Sigmoid colon (tissue), 7 donors: Measurements from ENCODE around the gene ARSI. TPM values are rescaled to one million over a fixed set of nuclear protein-coding genes. Genes with fewer than 3 reads are reported as not detected.

Source experiments
- DNase-seq: peaks from one replicate; pipeline ENCODE4 v3.0.0-alpha.2; 2019
- H3K27ac ChIP-seq, 4 donors: fragments of 200-600 bp; sonication (generic); one replicate each; pipeline ENCODE4 v1.5.1; 2016 to 2019; ENCODE audit warnings: mild to moderate bottlenecking in 1 of 4
- H3K27me3 ChIP-seq, 3 donors: fragments of 200-600 bp; sonication (generic); one replicate each; pipeline ENCODE4 v1.5.1; 2019; ENCODE audit warnings: mild to moderate bottlenecking in 1 of 3
- H3K36me3 ChIP-seq, 4 donors: fragments of 200-600 bp; sonication (generic); one replicate each; pipeline ENCODE4 v1.5.1; 2016 to 2019
- H3K4me1 ChIP-seq, 4 donors: fragments of 200-600 bp; sonication (generic); one replicate each; pipeline ENCODE4 v1.5.1; 2017 to 2019
- H3K4me3 ChIP-seq, 4 donors: fragments of 200-600 bp; sonication (generic); one replicate each; pipeline ENCODE4 v1.5.1; 2017 to 2019; ENCODE audit warnings: mild to moderate bottlenecking in 2 of 4, moderate library complexity in 1 of 4
- H3K9me3 ChIP-seq, 4 donors: fragments of 200-600 bp in 3 of 4; sonication (generic) in 3 of 4; one replicate each; pipeline versions ENCODE4 v1.5.1 to v1.6.1; 2013 to 2019
- CTCF ChIP-seq, 4 experiments: fragments of 450-650 bp in 3 of 4; fragments of 200-600 bp in 1 of 4; IDR thresholded peaks; one replicate each; pipeline ENCODE4 v1.5.1; 2016 to 2019; ENCODE audit warnings: antibody characterized with exemption in 4 of 4, mild to moderate bottlenecking in 3 of 4, moderate library complexity in 2 of 4
- EP300 ChIP-seq, 4 donors: sonication (generic); formaldehyde crosslinking; IDR thresholded peaks; one replicate each; pipeline ENCODE4 v1.6.1; 2017; ENCODE audit warnings: antibody characterized with exemption in 4 of 4
- POLR2A ChIP-seq, 2 donors: fragments of 450-650 bp; IDR thresholded peaks; one replicate each; pipeline ENCODE4 v1.6.1; 2016; ENCODE audit warnings: antibody characterized with exemption in 2 of 2, mild to moderate bottlenecking in 2 of 2, moderate library complexity in 2 of 2
- POLR2AphosphoS5 ChIP-seq, 4 donors: sonication (generic); formaldehyde crosslinking; IDR thresholded peaks; one replicate each; pipeline ENCODE4 v1.6.1; 2017; ENCODE audit warnings: antibody characterized with exemption in 4 of 4
- WGBS, 2 donors: extraction: QIAGEN DNeasy Blood & Tissue Kit; methylation state at CpG; one replicate each; pipeline ENCODE4 v1.1.7; 2013; 5-methylcytosine and 5-hydroxymethylcytosine counted together
- intact Hi-C: fragments of 100-400 bp; cut with DNase I; formaldehyde crosslinking; loops from one replicate; pipeline ENCODE4 v1.15.1; 2023
- polyA plus RNA-seq, 3 donors: library from polyadenylated mRNA; stranded (reverse); fragments of 200-250 nt; gene quantifications; one replicate each; pipeline ENCODE4 v1.2.3, GENCODE V29; 2013
- total RNA-seq, 4 donors: library from RNA; depleted of rRNA; stranded (reverse); fragments of >200 nt; gene quantifications; one replicate each; pipeline ENCODE4 v1.1.0, GENCODE V29; 2016
- donor health status: healthy with polysubstance abuse.
- donor health status: Bipolar disorder and iron deficiency.
- donor health status: healthy.

Gene ARSI
- total and polyA plus RNA-seq, 7 donors: 0.63 to 3.3 (median 1.5) TPM; not detected in 2

DNA sequence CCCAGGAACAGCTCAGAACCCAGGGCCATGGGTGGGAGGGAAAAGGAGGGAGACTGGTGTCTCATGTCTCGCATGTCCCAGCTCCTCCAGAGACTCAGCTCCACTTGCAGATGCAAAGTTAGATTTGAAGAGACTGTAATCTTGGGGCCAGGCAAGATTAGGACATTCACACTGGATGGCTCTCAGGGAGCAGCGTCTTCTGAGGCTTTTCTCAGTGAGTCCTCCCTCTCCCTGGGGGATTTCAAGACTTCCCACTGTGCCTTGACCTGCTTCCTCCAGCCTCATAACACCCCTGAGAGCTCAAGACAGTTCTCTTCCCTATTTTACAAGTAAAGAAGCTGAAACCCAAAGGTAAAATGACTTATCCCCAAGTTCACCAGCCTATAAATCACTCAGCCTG, 44.3 kb upstream of the ARSI start:
- Histone ChIP-seq H3K27me3 (no peaks in the 10 kb centered on the region), H3K4me1 (no peaks in the 10 kb centered on the region), H3K27ac (no peak overlapping the region), H3K9me3 (no peaks in the 10 kb centered on the region), H3K4me3 (no peak overlapping the region), H3K36me3 (no peaks in the 10 kb centered on the region)
- WGBS, 2 donors: 76 to 91% methylated on average over 2 of the region's 2 CpGs
- no peak for DNase-seq
- TF ChIP-seq POLR2AphosphoS5 (IDR thresholded peaks at IDR 0.05) (no peak), EP300 (IDR thresholded peaks at IDR 0.05) (no peak), CTCF (IDR thresholded peaks at IDR 0.05) (no peak), POLR2A (IDR thresholded peaks at IDR 0.05) (no peak)
- intact Hi-C loops: no loop called here

DNA sequence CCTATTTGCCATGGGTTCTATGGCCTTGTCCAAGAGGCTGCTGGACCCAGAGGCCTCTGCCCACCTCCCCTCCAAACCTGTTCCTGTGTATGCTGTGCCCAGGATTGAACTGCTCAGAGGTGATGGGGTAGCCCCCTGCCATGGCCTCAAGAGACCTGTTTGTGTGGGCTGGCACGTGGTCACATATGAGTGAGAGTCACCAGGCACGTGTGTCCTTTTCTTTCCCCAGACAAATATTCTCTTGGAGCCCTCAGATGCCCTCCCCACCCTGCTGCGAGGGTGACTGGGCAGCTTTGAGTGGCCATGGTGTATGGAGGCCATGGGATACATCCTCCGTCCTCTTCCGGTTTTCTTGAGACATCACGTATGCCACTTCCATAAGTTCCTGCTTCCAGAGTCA, 43.9 kb upstream of the ARSI start:
- Histone ChIP-seq H3K9me3 (no peaks in the 10 kb centered on the region), H3K27ac (no peak overlapping the region), H3K4me3 (no peak overlapping the region), H3K36me3 (no peaks in the 10 kb centered on the region), H3K4me1 (no peaks in the 10 kb centered on the region), H3K27me3 (no peaks in the 10 kb centered on the region)
- intact Hi-C loops: no loop called here
- WGBS, 2 donors: 90 to 92% methylated on average over 6 of the region's 6 CpGs
- no peak for DNase-seq
- no peak for TF ChIP-seq POLR2AphosphoS5 (IDR thresholded peaks at IDR 0.05)
- no peak for TF ChIP-seq POLR2A (IDR thresholded peaks at IDR 0.05)
- TF ChIP-seq CTCF (IDR thresholded peaks at IDR 0.05): no peak

GRCh38 chr5:150345716-150346115, 43.0 kb upstream of the ARSI start:
- no peaks in the 10 kb centered on the region for H3K4me1 ChIP-seq
- H3K36me3 ChIP-seq: no peaks in the 10 kb centered on the region
- H3K27me3 ChIP-seq: no peaks in the 10 kb centered on the region
- WGBS, 2 donors: 89 to 90% methylated on average over 5 of the region's 5 CpGs
- H3K4me3 ChIP-seq: no peak overlapping the region
- DNase-seq: no peak
- no peaks in the 10 kb centered on the region for H3K9me3 ChIP-seq
- no peak for TF ChIP-seq POLR2AphosphoS5 (IDR thresholded peaks at IDR 0.05)
- TF ChIP-seq CTCF (IDR thresholded peaks at IDR 0.05): no peak
- no peak for TF ChIP-seq POLR2A (IDR thresholded peaks at IDR 0.05)
- no peak for TF ChIP-seq EP300 (IDR thresholded peaks at IDR 0.05)
- intact Hi-C loops: no loop called here
- no peak overlapping the region for H3K27ac ChIP-seq

- intact Hi-C loops: no loop called here
- Histone ChIP-seq H3K4me1 (no peaks in the 10 kb centered on the region), H3K27me3 (no peaks in the 10 kb centered on the region), H3K4me3 (no peak overlapping the region), H3K9me3 (no peaks in the 10 kb centered on the region), H3K36me3 (no peaks in the 10 kb centered on the region), H3K27ac (no peak overlapping the region)
- TF ChIP-seq POLR2A (IDR thresholded peaks at IDR 0.05) (no peak), CTCF (IDR thresholded peaks at IDR 0.05) (no peak)
- 75 to 86% methylated on average over 7 of the region's 7 CpGs for WGBS, 2 donors
- no peak for DNase-seq
These were observed 41.4 kb upstream of the ARSI start for GRCh38 chr5:150343994-150344631.

GRCh38 chr5:150342583-150342982, 39.9 kb upstream of the ARSI start:
- H3K27ac ChIP-seq: no peak overlapping the region
- H3K4me1 ChIP-seq: no peaks in the 10 kb centered on the region
- no peak for DNase-seq
- WGBS, 2 donors: 84 to 91% methylated on average over 5 of the region's 5 CpGs
- H3K9me3 ChIP-seq: no peaks in the 10 kb centered on the region
- no peaks in the 10 kb centered on the region for H3K36me3 ChIP-seq
- H3K4me3 ChIP-seq: no peak overlapping the region
- TF ChIP-seq CTCF (IDR thresholded peaks at IDR 0.05) (no peak), EP300 (IDR thresholded peaks at IDR 0.05) (no peak), POLR2A (IDR thresholded peaks at IDR 0.05) (no peak), POLR2AphosphoS5 (IDR thresholded peaks at IDR 0.05) (no peak)
- intact Hi-C loops: no loop called here
- no peaks in the 10 kb centered on the region for H3K27me3 ChIP-seq
